ENCODE measurements around the gene ELL2. TPM values are rescaled to one million over a fixed set of nuclear protein-coding genes. Genes with fewer than 3 reads are reported as not detected.

ELL2 gene
- total RNA-seq, 1 experiment from 2014 or later: 24.4 TPM

GRCh38 chr5:95934207-95934804 is 27.3 kb downstream of the ELL2 start (continued):
- TF ChIP-seq ATF2 (CRISPR knock-in tag; IDR thresholded peaks at IDR 0.05; ENCODE audit: borderline replicate concordance, low read depth) (no peak), ARID4B (CRISPR knock-in tag; IDR thresholded peaks at IDR 0.05; ENCODE audit: borderline replicate concordance) (no peak), RORB (CRISPR knock-in tag; IDR thresholded peaks at IDR 0.05) (no peak), E2F5 (CRISPR knock-in tag; IDR thresholded peaks at IDR 0.05) (no peak), ELF4 (CRISPR knock-in tag; IDR thresholded peaks at IDR 0.05; ENCODE audit: low read depth) (no peak), CBFB (CRISPR knock-in tag; IDR thresholded peaks at IDR 0.05; ENCODE audit: low read depth) (no peak), TEAD1 (CRISPR knock-in tag; IDR thresholded peaks at IDR 0.05) (no peak), ZSCAN18 (CRISPR knock-in tag; IDR thresholded peaks at IDR 0.05) (no peak)

GRCh38 chr5:95932941-95933340 is 28.7 kb downstream of the ELL2 start:
- Mint-ChIP-seq H3K27me3 (ENCODE audit: low read depth) (no peaks in the 10 kb centered on the region), H3K4me1 (peaks cover 17% of the 10 kb centered on the region), H3K36me3 (no peaks in the 10 kb centered on the region), H3K4me3 (no peak overlapping the region), H3K9me3 (peaks cover 6% of the 10 kb centered on the region; the same call in 1 of the 2 replicates), H3K27ac (no peak overlapping the region)
- DNase-seq (ENCODE audit: low spot score) (no peak), ATAC-seq (no peak)
- POLR2A ChIA-PET: no interaction called here
- CTCF ChIA-PET: no interaction called here
- no peak for TF ChIP-seq FOXP1 (CRISPR knock-in tag; IDR thresholded peaks at IDR 0.05; ENCODE audit: borderline replicate concordance)
- TF ChIP-seq OVOL2 (CRISPR knock-in tag; IDR thresholded peaks at IDR 0.05; ENCODE audit: borderline replicate concordance): no peak
- TF ChIP-seq MYBL2 (CRISPR knock-in tag; IDR thresholded peaks at IDR 0.05): no peak
- TF ChIP-seq ZMAT4 (CRISPR knock-in tag; IDR thresholded peaks at IDR 0.05): no peak
- TF ChIP-seq ATF2 (CRISPR knock-in tag; IDR thresholded peaks at IDR 0.05; ENCODE audit: borderline replicate concordance, low read depth): no peak
- TF ChIP-seq ERG (CRISPR knock-in tag; IDR thresholded peaks at IDR 0.05): no peak
- no peak for TF ChIP-seq ESRRA (CRISPR knock-in tag; IDR thresholded peaks at IDR 0.05; ENCODE audit: borderline replicate concordance)
